EL (cell line): ENCODE results near the gene KAT7.

ENCODE experiments used
- DNase-seq: peaks from one replicate; pipeline ENCODE4 v3.0.0-alpha.2; 2016

Gene KAT7

GRCh38 chr17:49814781-49815529 is 26.5 kb downstream of the KAT7 start:
- DNase-seq: no peak

- no peak for DNase-seq
Observed at GRCh38 chr17:49815761-49816281, 27.3 kb downstream of the KAT7 start.

GRCh38 chr17:49817993-49818392 is 29.5 kb downstream of the KAT7 start:
- DNase-seq: no peak

GRCh38 chr17:49819138-49819537 is 30.7 kb downstream of the KAT7 start:
- DNase-seq: no peak

GRCh38 chr17:49819651-49820050 is 31.2 kb downstream of the KAT7 start:
- DNase-seq: no peak

GRCh38 chr17:49820773-49821172 is 32.3 kb downstream of the KAT7 start:
- no peak for DNase-seq

GRCh38 chr17:49821466-49821865 is 33.0 kb downstream of the KAT7 start:
- DNase-seq: no peak

- DNase-seq: no peak
Observed at GRCh38 chr17:49821916-49822315, 33.4 kb downstream of the KAT7 start.

- no peak for DNase-seq
Observed at GRCh38 chr17:49822829-49823228, 34.3 kb downstream of the KAT7 start.

- DNase-seq: peak; percentile 50
Observed at GRCh38 chr17:49823614-49824013, 35.1 kb downstream of the KAT7 start.

GRCh38 chr17:49825645-49826044 is 37.2 kb downstream of the KAT7 start:
- no peak for DNase-seq

GRCh38 chr17:49828325-49828724 is 39.8 kb downstream of the KAT7 start:
- peak; percentile 58 for DNase-seq

GRCh38 chr17:49829026-49829425 is 40.5 kb downstream of the KAT7 start:
- no peak for DNase-seq

GRCh38 chr17:49830605-49831004 is 42.1 kb downstream of the KAT7 start:
- DNase-seq: peak; percentile 43

GRCh38 chr17:49832840-49833599 is 44.5 kb downstream of the KAT7 start:
- DNase-seq: no peak

- DNase-seq: no peak
Observed at GRCh38 chr17:49834118-49834743, 45.8 kb downstream of the KAT7 start.

- no peak for DNase-seq
Observed at GRCh38 chr17:49835472-49835871, 47.0 kb downstream of the KAT7 start.

- peak; percentile 77 for DNase-seq
Observed at GRCh38 chr17:49836111-49837030, 47.9 kb downstream of the KAT7 start.

GRCh38 chr17:49839455-49839854 is 51.0 kb downstream of the KAT7 start:
- no peak for DNase-seq

GRCh38 chr17:49841548-49841947 is 53.1 kb downstream of the KAT7 start:
- DNase-seq: no peak

- DNase-seq: no peak
Observed at GRCh38 chr17:49842371-49842770, 53.9 kb downstream of the KAT7 start.

- DNase-seq: no peak
Observed at GRCh38 chr17:49842846-49843245, 54.4 kb downstream of the KAT7 start.
